GM23248 (cell line): Measurements from ENCODE around the gene TCF7L2. TPM values are rescaled to one million over a fixed set of nuclear protein-coding genes. Genes with fewer than 3 reads are reported as not detected.

Experiments used
- DNase-seq: peaks from one replicate; pipeline ENCODE4 v3.0.0-alpha.2; 2015
- H2AFZ ChIP-seq: fragments of 200-600 bp; sonication (generic); 2 replicates; pipeline ENCODE4 v1.6.1; 2016; ENCODE audit warnings: antibody characterized with exemption
- H3F3A ChIP-seq: fragments of 200-600 bp; sonication (generic); 2 replicates; pipeline ENCODE4 v1.6.1; 2016; ENCODE audit warnings: mild to moderate bottlenecking, antibody characterized with exemption, mixed run types; ENCODE audit not compliant: insufficient read depth
- H3K27ac ChIP-seq: fragments of 200-600 bp; sonication (generic); 2 replicates; pipeline ENCODE4 v1.5.1; 2016; ENCODE audit warnings: mild to moderate bottlenecking
- H3K27me3 ChIP-seq: fragments of 200-600 bp; sonication (generic); replicated peaks from 2 replicates; pipeline ENCODE4 v1.6.1; 2016; ENCODE audit warnings: mild to moderate bottlenecking; ENCODE audit not compliant: insufficient read depth
- H3K36me3 ChIP-seq: fragments of 200-600 bp; sonication (generic); 2 replicates; pipeline ENCODE4 v1.6.1; 2016; ENCODE audit warnings: low read depth, mild to moderate bottlenecking
- H3K4me1 ChIP-seq: fragments of 200-600 bp; sonication (generic); 2 replicates; pipeline ENCODE4 v1.6.1; 2016; ENCODE audit warnings: mild to moderate bottlenecking; ENCODE audit not compliant: insufficient read depth
- H3K4me2 ChIP-seq: fragments of 200-600 bp; sonication (generic); one replicate; pipeline ENCODE4 v1.6.1; 2016; ENCODE audit warnings: mild to moderate bottlenecking; ENCODE audit not compliant: unreplicated experiment
- H3K4me3 ChIP-seq: fragments of 200-600 bp; sonication (generic); 2 replicates; pipeline ENCODE4 v1.5.1; 2016; ENCODE audit warnings: mild to moderate bottlenecking
- H3K79me2 ChIP-seq: fragments of 200-600 bp; sonication (generic); 2 replicates; pipeline ENCODE4 v1.6.1; 2016; ENCODE audit warnings: mild to moderate bottlenecking; ENCODE audit not compliant: insufficient read depth
- H3K9ac ChIP-seq: fragments of 200-600 bp; sonication (generic); 2 replicates; pipeline ENCODE4 v1.6.1; 2016; ENCODE audit warnings: mild to moderate bottlenecking
- H3K9me2 ChIP-seq: fragments of 200-600 bp; sonication (generic); 2 replicates; pipeline ENCODE4 v1.6.1; 2016; ENCODE audit warnings: mixed run types, mild to moderate bottlenecking, moderate library complexity; ENCODE audit not compliant: insufficient read depth
- H3K9me3 ChIP-seq: fragments of 200-600 bp; sonication (generic); one replicate; pipeline ENCODE4 v1.6.1; 2017; ENCODE audit warnings: low read depth
- H4K20me1 ChIP-seq: fragments of 200-600 bp; sonication (generic); 2 replicates; pipeline ENCODE4 v1.6.0; 2016; ENCODE audit not compliant: insufficient read depth
- EZH2 ChIP-seq: fragments of 200-600 bp; sonication (generic); IDR thresholded peaks from 2 replicates; pipeline ENCODE4 v1.6.1; 2018; ENCODE audit warnings: antibody characterized with exemption, mild to moderate bottlenecking; ENCODE audit not compliant: insufficient read depth, poor library complexity, severe bottlenecking
- EZH2phosphoT487 ChIP-seq: fragments of 200-600 bp; sonication (generic); IDR thresholded peaks from 2 replicates; pipeline ENCODE4 v1.6.1; 2018; ENCODE audit warnings: antibody characterized with exemption, moderate library complexity, mild to moderate bottlenecking, low read depth; ENCODE audit not compliant: insufficient read depth
- WGBS, 2 experiments: methylation state at CpG; one replicate each; pipeline ENCODE4 v1.1.6; 2015 to 2017; ENCODE audit warnings: low lambda C conversion rate in 2 of 2, low coverage in 1 of 2; ENCODE audit errors: missing lambda C conversion rate in 2 of 2; 5-methylcytosine and 5-hydroxymethylcytosine counted together
- in situ Hi-C: fragments of 300-500 bp; cut with MboI; formaldehyde crosslinking; loops from 2 replicates; pipeline ENCODE4 v1.15.0; 2020
- polyA plus RNA-seq: library from polyadenylated mRNA; unstranded; fragments of >200 nt; fragmentation: Nextera tagmentation; extraction: Ambion mirVana; gene quantifications from 2 replicates; pipeline ENCODE4 v1.2.1, GENCODE V29; 2016
- total RNA-seq: library from RNA; depleted of rRNA; stranded (reverse); fragments of >200 nt; shearing (Covaris generic); gene quantifications from 2 replicates; pipeline ENCODE4 v1.2.3, GENCODE V29; 2014

The TCF7L2 gene
- total and polyA plus RNA-seq, 2 experiments from 2014 or later = 6.2 to 19.3 TPM

- WGBS, 2 experiments = 96 to 98% methylated on average over 2 of the region's 2 CpGs
- H4K20me1 ChIP-seq = no peaks in the 10 kb centered on the region
- no peak overlapping the region for H3K4me3 ChIP-seq
- H3K4me1 ChIP-seq = peaks cover 36% of the 10 kb centered on the region
- no peak for DNase-seq
- no peaks in the 10 kb centered on the region for H3K9me3 ChIP-seq
- TF ChIP-seq EZH2phosphoT487 (no peak), EZH2 (no peak)
- peaks cover 84% of the 10 kb centered on the region for H3K79me2 ChIP-seq
- peak overlapping the region; percentile 88 for H3K27ac ChIP-seq
- no peaks in the 10 kb centered on the region for H3K27me3 ChIP-seq
- H3K36me3 ChIP-seq = no peaks in the 10 kb centered on the region; the same call in 1 of the 2 replicates
- no peaks in the 10 kb centered on the region for H3K9me2 ChIP-seq
- no peak overlapping the region for H2AFZ ChIP-seq
- in situ Hi-C loops = no loop called here
- peak overlapping the region; percentile 36; the same call in 1 of the 2 replicates for H3K9ac ChIP-seq
- H3F3A ChIP-seq = peaks cover 23% of the 10 kb centered on the region
- H3K4me2 ChIP-seq = peak overlapping the region; percentile 28
These were observed 138.1 kb downstream of the TCF7L2 start for GRCh38 chr10:113088194-113088593.

GRCh38 chr10:113089551-113089950 is 139.5 kb downstream of the TCF7L2 start:
- no peak for DNase-seq
- H4K20me1 ChIP-seq = no peaks in the 10 kb centered on the region
- 82 to 84% methylated on average over 9 of the region's 9 CpGs for WGBS, 2 experiments
- no peaks in the 10 kb centered on the region for H3K9me2 ChIP-seq
- no peak overlapping the region for H3K4me2 ChIP-seq
- H3F3A ChIP-seq = peaks cover 34% of the 10 kb centered on the region
- no peaks in the 10 kb centered on the region for H3K27me3 ChIP-seq
- peaks cover 40% of the 10 kb centered on the region for H3K4me1 ChIP-seq
- H3K79me2 ChIP-seq = peaks cover 82% of the 10 kb centered on the region
- H2AFZ ChIP-seq = no peak overlapping the region
- no peak overlapping the region for H3K4me3 ChIP-seq
- H3K27ac ChIP-seq = no peak overlapping the region
- in situ Hi-C loops = no loop called here
- no peaks in the 10 kb centered on the region; the same call in 1 of the 2 replicates for H3K36me3 ChIP-seq
- no peak overlapping the region for H3K9ac ChIP-seq
- TF ChIP-seq EZH2phosphoT487 = no peak
- no peak for TF ChIP-seq EZH2
- H3K9me3 ChIP-seq = no peaks in the 10 kb centered on the region

GRCh38 chr10:113091920-113092319 is 141.9 kb downstream of the TCF7L2 start:
- H2AFZ ChIP-seq = no peak overlapping the region
- in situ Hi-C loops = no loop called here
- DNase-seq = no peak
- H3K27ac ChIP-seq = no peak overlapping the region
- peaks cover 37% of the 10 kb centered on the region for H3K4me1 ChIP-seq
- no peaks in the 10 kb centered on the region for H3K9me3 ChIP-seq
- no peaks in the 10 kb centered on the region for H3K9me2 ChIP-seq
- peaks cover 79% of the 10 kb centered on the region for H3K79me2 ChIP-seq
- TF ChIP-seq EZH2phosphoT487 = no peak
- TF ChIP-seq EZH2 = no peak
- H3K36me3 ChIP-seq = no peaks in the 10 kb centered on the region; the same call in 1 of the 2 replicates
- no peak overlapping the region for H3K9ac ChIP-seq
- no peaks in the 10 kb centered on the region for H4K20me1 ChIP-seq
- no peak overlapping the region for H3K4me3 ChIP-seq
- H3F3A ChIP-seq = peaks cover 28% of the 10 kb centered on the region
- WGBS, 2 experiments = 86 to 91% methylated on average over 4 of the region's 4 CpGs
- H3K27me3 ChIP-seq = no peaks in the 10 kb centered on the region
- no peak overlapping the region for H3K4me2 ChIP-seq

GRCh38 chr10:113093188-113094113 is 143.4 kb downstream of the TCF7L2 start:
- Histone ChIP-seq H2AFZ (no peak overlapping the region), H3F3A (peaks cover 15% of the 10 kb centered on the region), H3K9me3 (no peaks in the 10 kb centered on the region), H3K4me1 (peaks cover 25% of the 10 kb centered on the region), H3K9ac (no peak overlapping the region), H3K36me3 (no peaks in the 10 kb centered on the region; the same call in 1 of the 2 replicates), H3K27ac (peak overlapping the region; percentile 55), H3K4me2 (peak overlapping the region; percentile 41), H3K9me2 (no peaks in the 10 kb centered on the region), H3K4me3 (no peak overlapping the region), H4K20me1 (no peaks in the 10 kb centered on the region), H3K27me3 (no peaks in the 10 kb centered on the region), H3K79me2 (peaks cover 78% of the 10 kb centered on the region)
- 96 to 98% methylated on average over 10 of the region's 10 CpGs for WGBS, 2 experiments
- TF ChIP-seq EZH2 = no peak
- TF ChIP-seq EZH2phosphoT487 = no peak
- peak; percentile 63 for DNase-seq
- in situ Hi-C loops = no loop called here
